Heart left ventricle (tissue), 16 donors: ENCODE measurements around the gene IFT122. TPM values are rescaled to one million over a fixed set of nuclear protein-coding genes. Genes with fewer than 3 reads are reported as not detected.
A peak's percentile ranks its signal among the peaks of the same experiment; 100 is the strongest.
"Not testable (repeated sequence)": the region's sequence is repeated elsewhere in the genome, so short reads cannot be mapped to it uniquely, and the experiment has no call there.

Experiments
- ATAC-seq, 4 donors: fragments of 200-7000 bp; cut with Tn5 transposase; one replicate each; pipeline ENCODE4 v1.9.1; 2020 to 2022; ENCODE audit warnings: moderate library complexity in 4 of 4, mild to moderate bottlenecking in 3 of 4, moderate number of reproducible peaks in 1 of 4
- DNase-seq, 5 donors: peaks; one replicate each; pipeline ENCODE4 v3.0.0-alpha.2; 2020
- H3K27ac ChIP-seq, 12 donors: fragments of 200-600 bp; sonication (generic) in 4 of 12; one replicate each; pipeline versions ENCODE4 v1.5.0 to v1.8.0; 2016 to 2022; ENCODE audit warnings: mild to moderate bottlenecking in 2 of 12
- H3K27me3 ChIP-seq, 9 donors: fragments of 200-600 bp; sonication (generic) in 2 of 9; one replicate each; pipeline versions ENCODE4 v1.5.1 to v1.8.0; 2016 to 2022; ENCODE audit warnings: mild to moderate bottlenecking in 3 of 9
- H3K36me3 ChIP-seq, 9 donors: fragments of 200-600 bp; sonication (generic) in 2 of 9; one replicate each; pipeline versions ENCODE4 v1.5.0 to v1.8.0; 2018 to 2022; ENCODE audit warnings: mild to moderate bottlenecking in 2 of 9
- H3K4me1 ChIP-seq, 12 donors: fragments of 200-600 bp; sonication (generic) in 4 of 12; one replicate each; pipeline versions ENCODE4 v1.5.0 to v1.8.0; 2016 to 2022; ENCODE audit warnings: mild to moderate bottlenecking in 3 of 12
- H3K4me3 ChIP-seq, 12 donors: fragments of 200-600 bp; sonication (generic) in 4 of 12; one replicate each; pipeline versions ENCODE4 v1.5.0 to v1.8.0; 2017 to 2022; ENCODE audit warnings: mild to moderate bottlenecking in 9 of 12, moderate library complexity in 4 of 12
- H3K9me3 ChIP-seq, 12 donors: fragments of 200-600 bp; sonication (generic) in 4 of 12; one replicate each; pipeline versions ENCODE4 v1.5.0 to v1.8.0; 2016 to 2022; ENCODE audit warnings: mild to moderate bottlenecking in 1 of 12
- CTCF ChIP-seq, 12 donors: fragments of 200-600 bp; sonication (generic) in 4 of 12; IDR thresholded peaks; one replicate each; pipeline versions ENCODE4 v1.5.0 to v1.8.0; 2018 to 2022; ENCODE audit warnings: antibody characterized with exemption in 12 of 12, mild to moderate bottlenecking in 5 of 12
- POLR2A ChIP-seq, 2 donors: fragments of 450-650 bp; IDR thresholded peaks; one replicate each; pipeline ENCODE4 v1.6.1; 2017; ENCODE audit warnings: antibody characterized with exemption in 2 of 2, mild to moderate bottlenecking in 2 of 2, moderate library complexity in 2 of 2
- WGBS, 4 donors: extraction: QIAGEN DNeasy Blood & Tissue Kit in 2 of 4; methylation state at CpG; one replicate each; pipeline versions ENCODE4 v1.1.5 to v1.1.7; 2013 to 2018; 5-methylcytosine and 5-hydroxymethylcytosine counted together
- intact Hi-C, 10 donors: fragments of 100-400 bp; cut with DNase I; formaldehyde crosslinking; loops; one replicate each; pipeline versions ENCODE4 v1.11.1 to v1.14.2; 2022
- long read RNA-seq, 3 donors: library from polyadenylated mRNA; unstranded; transcript quantifications; one replicate each; pipeline ENCODE4 v2.0.0, GENCODE V29; 2020 to 2021
- polyA plus RNA-seq, 2 donors: library from polyadenylated mRNA; stranded (reverse); fragments of 200-250 nt; gene quantifications; one replicate each; pipeline ENCODE4 v1.2.3, GENCODE V29; 2013
- total RNA-seq, 9 donors: library from RNA; depleted of rRNA in 2 of 9; stranded (reverse); fragments of >200 nt in 2 of 9; fragmentation: NEBNext Ultra II Directional in 3 of 9; extraction: Animal tissue kit (Norgen Biotek cat#: 25700) in 3 of 9; gene quantifications; one replicate each; pipeline versions ENCODE4 v1.1.0 to v1.2.4, GENCODE V29; 2016 to 2023
- donor health status: ischemic (EF 13 %, LVEDD 7.1; RV severe dilation, severe dysfunction).
- donor health status: healthy with polysubstance abuse.
- donor health status: DM: no; HTN: yes; CAD: no.
- donor health status: DM: no; HTN: no; CAD: no.
- donor health status: ischemic (EF 25% LVEDD 6.9; RV normal size, moderate dysfunction).
- donor health status: ischemic (EF 25% LVEDD 5.7; RV mildly dilated, moderate dysfunction).
- donor health status: healthy.
- donor health status: DM: yes; HTN: yes; CAD: no.
- donor health status: ischemic (EF 35%, LVEDD 5.7; RV mildly dilated, moderate dysfunction).
- donor health status: nonischemic (EF 11% LVEDD 7.7; RV severe dilation, severe dysfunction).
- donor health status: DM: yes; HTN: yes; CAD: no.
- donor health status: PGD.
- donor health status: ischemic (EF 29% LVEDD 5.4; RV normal size, mild dysfunction).
- donor health status: nonischemic (EF 23%, LVEDD 6.1; RV moderate dilation, normal function).

The IFT122 gene, protein sequence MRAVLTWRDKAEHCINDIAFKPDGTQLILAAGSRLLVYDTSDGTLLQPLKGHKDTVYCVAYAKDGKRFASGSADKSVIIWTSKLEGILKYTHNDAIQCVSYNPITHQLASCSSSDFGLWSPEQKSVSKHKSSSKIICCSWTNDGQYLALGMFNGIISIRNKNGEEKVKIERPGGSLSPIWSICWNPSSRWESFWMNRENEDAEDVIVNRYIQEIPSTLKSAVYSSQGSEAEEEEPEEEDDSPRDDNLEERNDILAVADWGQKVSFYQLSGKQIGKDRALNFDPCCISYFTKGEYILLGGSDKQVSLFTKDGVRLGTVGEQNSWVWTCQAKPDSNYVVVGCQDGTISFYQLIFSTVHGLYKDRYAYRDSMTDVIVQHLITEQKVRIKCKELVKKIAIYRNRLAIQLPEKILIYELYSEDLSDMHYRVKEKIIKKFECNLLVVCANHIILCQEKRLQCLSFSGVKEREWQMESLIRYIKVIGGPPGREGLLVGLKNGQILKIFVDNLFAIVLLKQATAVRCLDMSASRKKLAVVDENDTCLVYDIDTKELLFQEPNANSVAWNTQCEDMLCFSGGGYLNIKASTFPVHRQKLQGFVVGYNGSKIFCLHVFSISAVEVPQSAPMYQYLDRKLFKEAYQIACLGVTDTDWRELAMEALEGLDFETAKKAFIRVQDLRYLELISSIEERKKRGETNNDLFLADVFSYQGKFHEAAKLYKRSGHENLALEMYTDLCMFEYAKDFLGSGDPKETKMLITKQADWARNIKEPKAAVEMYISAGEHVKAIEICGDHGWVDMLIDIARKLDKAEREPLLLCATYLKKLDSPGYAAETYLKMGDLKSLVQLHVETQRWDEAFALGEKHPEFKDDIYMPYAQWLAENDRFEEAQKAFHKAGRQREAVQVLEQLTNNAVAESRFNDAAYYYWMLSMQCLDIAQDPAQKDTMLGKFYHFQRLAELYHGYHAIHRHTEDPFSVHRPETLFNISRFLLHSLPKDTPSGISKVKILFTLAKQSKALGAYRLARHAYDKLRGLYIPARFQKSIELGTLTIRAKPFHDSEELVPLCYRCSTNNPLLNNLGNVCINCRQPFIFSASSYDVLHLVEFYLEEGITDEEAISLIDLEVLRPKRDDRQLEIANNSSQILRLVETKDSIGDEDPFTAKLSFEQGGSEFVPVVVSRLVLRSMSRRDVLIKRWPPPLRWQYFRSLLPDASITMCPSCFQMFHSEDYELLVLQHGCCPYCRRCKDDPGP
- 10 to 100 TPM; 13.1 to 34.2 (median 16.6) TPM for total RNA-seq
- 10 to 100 TPM in 1 of 2 donors, 1 to 10 TPM in 1; 7.2 to 25.2 TPM for polyA plus RNA-seq
- long read RNA-seq, donor 1, transcript IFT122-202 (29 exons, 3,841 nt): major isoform, 7 of 30 reads
- long read RNA-seq, donor 1, partial matches to known transcripts: 3 of 30 reads
- long read RNA-seq, donor 1, other reads (novel, unspliced or antisense): 18 of 30 reads
- long read RNA-seq, donor 2, transcript IFT122-204 (27 exons, 3,569 nt): minor isoform, 10 of 177 reads
- long read RNA-seq, donor 2, transcript IFT122-202 (29 exons, 3,841 nt): major isoform, 50 of 177 reads
- long read RNA-seq, donor 2, partial matches to known transcripts: 10 of 177 reads
- long read RNA-seq, donor 2, other reads (novel, unspliced or antisense): 102 of 177 reads
- long read RNA-seq, donor 3, transcript IFT122-202 (29 exons, 3,841 nt): major isoform, 10 of 37 reads
- long read RNA-seq, donor 3, partial matches to known transcripts: 5 of 37 reads
- long read RNA-seq, donor 3, other reads (novel, unspliced or antisense): 18 of 37 reads

- intact Hi-C loops: loop anchor here in 2 of 10 donors (2.0 to 5.0 kb wide), 2 partner anchors 42 to 187 kb away; no protein-coding TSS in a partner anchor
Observed at GRCh38 chr3:129439817-129440617, at the start of gene IFT122, which contains the start of gene MBD4. TSS of gene IFT122 (plus strand) at chr3:129440224. CDS start at chr3:129440331, 107 bp downstream. TSS of gene MBD4 (minus strand) at chr3:129439948. CDS start at chr3:129439833, 115 bp downstream.

GRCh38 chr3:129391583-129391982, 48.4 kb upstream of the IFT122 start:
- H3K27me3 ChIP-seq, intact Hi-C loops, H3K4me3 ChIP-seq, ATAC-seq, H3K9me3 ChIP-seq: not testable (repeated sequence)
- peaks cover 0 to 71% (median 53%) of the 10 kb centered on the region in 9 donors for H3K36me3 ChIP-seq
- 75 to 89% (median 82%) methylated on average over 4 of the region's 4 CpGs for WGBS, 4 donors
- peak overlapping the region in 5 of 12 donors; percentile 5 to 56 (median 34) for H3K27ac ChIP-seq
- DNase-seq: peak in 1 of 5 donors; percentile 17
- H3K4me1 ChIP-seq: peaks cover 0 to 36% (median 10%) of the 10 kb centered on the region in 12 donors

More at GRCh38 chr3:129439817-129440617, at the start of gene IFT122, which contains the start of gene MBD4:
- peak; percentile 96 to 98 (median 97) for DNase-seq
- Histone ChIP-seq H3K4me3 (peak within 1 kb of the TSS; percentile 52 to 89 (median 81)), H3K36me3 (peaks cover 0 to 32% (median 28%) of the 10 kb centered on the region in 9 donors), H3K9me3 (no peaks in the 10 kb centered on the region), H3K4me1 (peaks cover 5 to 85% (median 46%) of the 10 kb centered on the region in 12 donors), H3K27me3 (no peaks in the 10 kb centered on the region), H3K27ac (peak within 1 kb of the TSS; percentile 86 to 98 (median 90))
- ATAC-seq: peak; percentile 94 to 97 (median 96)
- peak in 1 of 2 donors; percentile 86 for TF ChIP-seq POLR2A (IDR thresholded peaks at IDR 0.05)
- peak in 1 of 12 donors; percentile 2 for TF ChIP-seq CTCF (IDR thresholded peaks at IDR 0.05)
- 0 to 1% (median 0%) methylated on average over 59 to 75 of the region's 75 CpGs for WGBS, 4 donors

GRCh38 chr3:129392106-129392887, 47.7 kb upstream of the IFT122 start:
- intact Hi-C loops, H3K4me3 ChIP-seq, H3K9me3 ChIP-seq, ATAC-seq, H3K27me3 ChIP-seq: not testable (repeated sequence)
- DNase-seq: peak in 1 of 5 donors; percentile 5
- H3K4me1 ChIP-seq: peaks cover 0 to 36% (median 10%) of the 10 kb centered on the region in 12 donors
- peak overlapping the region in 2 of 12 donors; percentile 34 to 39 for H3K27ac ChIP-seq
- whole genome bisulfite sequencing, 4 donors: 74 to 92% (median 83%) methylated on average over 5 to 8 of the region's 8 CpGs
- peaks cover 0 to 73% (median 48%) of the 10 kb centered on the region in 9 donors for H3K36me3 ChIP-seq
